Measurements from ENCODE around the gene EFHD2.
"Not testable (repeated sequence)": the region's sequence is repeated elsewhere in the genome, so short reads cannot be mapped to it uniquely, and the experiment has no call there.

DNA sequence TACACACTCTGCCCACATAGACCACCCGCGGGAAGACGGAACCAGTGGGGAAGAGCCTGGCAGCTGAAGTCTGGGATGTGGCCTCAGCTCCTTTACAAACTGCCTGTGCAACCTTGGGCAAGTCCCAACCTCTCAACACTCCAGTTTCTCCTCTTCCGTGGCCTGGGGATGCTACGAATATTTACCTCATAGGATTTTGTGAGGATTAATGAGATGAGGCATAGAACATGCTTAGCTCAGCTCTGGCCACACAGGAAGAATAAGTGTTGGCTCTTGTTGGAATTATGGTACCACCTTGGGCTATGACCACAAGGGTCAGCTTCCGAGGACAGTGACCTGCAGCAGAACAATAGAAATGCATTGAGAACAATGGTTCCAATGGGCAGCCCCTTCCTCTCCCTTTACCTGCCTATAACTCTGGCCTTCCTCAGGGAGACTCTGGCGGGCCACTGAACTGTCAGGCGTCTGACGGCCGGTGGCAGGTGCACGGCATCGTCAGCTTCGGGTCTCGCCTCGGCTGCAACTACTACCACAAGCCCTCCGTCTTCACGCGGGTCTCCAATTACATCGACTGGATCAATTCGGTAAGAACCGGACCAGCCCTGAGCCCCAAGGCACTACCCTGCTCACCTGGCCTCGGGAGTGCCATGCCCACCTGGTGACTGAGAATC lies 57.4 kb downstream of the EFHD2 start:
- TF ChIP-seq EZH2 (IDR thresholded peaks at IDR 0.05; ENCODE audit: insufficient read depth, poor library complexity, severe bottlenecking); EZH2phosphoT487 (IDR thresholded peaks at IDR 0.05; ENCODE audit: insufficient read depth, low read depth): not testable (repeated sequence)
